ENCODE data around the gene MUC5AC.

The MUC5AC gene

DNA sequence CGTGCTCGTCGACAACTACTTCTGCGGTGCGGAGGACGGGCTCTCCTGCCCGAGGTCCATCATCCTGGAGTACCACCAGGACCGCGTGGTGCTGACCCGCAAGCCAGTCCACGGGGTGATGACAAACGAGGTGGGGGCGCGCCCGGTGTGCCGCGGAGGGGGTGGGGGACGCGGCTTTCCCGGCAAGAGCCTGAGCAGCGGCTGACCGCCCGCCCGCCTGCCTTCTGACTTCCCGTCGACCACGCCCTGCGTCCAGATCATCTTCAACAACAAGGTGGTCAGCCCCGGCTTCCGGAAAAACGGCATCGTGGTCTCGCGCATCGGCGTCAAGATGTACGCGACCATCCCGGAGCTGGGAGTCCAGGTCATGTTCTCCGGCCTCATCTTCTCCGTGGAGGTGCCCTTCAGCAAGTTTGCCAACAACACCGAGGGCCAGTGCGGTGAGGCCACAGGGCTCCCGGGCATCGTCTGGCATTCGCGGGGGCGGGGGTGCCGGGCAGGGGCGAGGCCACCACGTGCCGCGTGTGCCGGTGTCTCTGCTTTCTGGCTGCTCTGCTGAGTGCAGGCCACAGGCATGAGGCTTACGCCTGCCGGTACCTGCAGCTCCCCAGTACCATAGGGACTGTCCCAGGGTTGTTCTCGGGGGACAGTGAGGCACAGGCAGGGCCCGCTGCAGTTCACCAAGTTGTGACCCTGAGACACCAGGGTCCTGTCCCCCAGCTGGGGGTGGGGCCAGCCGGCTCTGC is 36.7 kb downstream of the MUC5AC start:
- no peak overlapping the region for H3K27ac ChIP-seq (ENCODE audit: insufficient read depth, low read depth, low read length, poor library complexity, severe bottlenecking)
- no peaks in the 10 kb centered on the region for H3K36me3 ChIP-seq (ENCODE audit: control insufficient read depth, insufficient read depth, low read length)
- no peaks in the 10 kb centered on the region for H3K4me1 ChIP-seq (ENCODE audit: control insufficient read depth, insufficient read depth, low read length)
- H3K9me3 ChIP-seq (ENCODE audit: control insufficient read depth, low read length), result no peaks in the 10 kb centered on the region
- 94 to 95% methylated on average over 59 of the region's 59 CpGs for WGBS, 2 experiments
- H3K4me3 ChIP-seq (ENCODE audit: insufficient read depth, low read depth, low read length), result no peak overlapping the region
- no peaks in the 10 kb centered on the region for H3K27me3 ChIP-seq (ENCODE audit: control insufficient read depth, insufficient read depth, low read length, poor library complexity, severe bottlenecking)

DNA sequence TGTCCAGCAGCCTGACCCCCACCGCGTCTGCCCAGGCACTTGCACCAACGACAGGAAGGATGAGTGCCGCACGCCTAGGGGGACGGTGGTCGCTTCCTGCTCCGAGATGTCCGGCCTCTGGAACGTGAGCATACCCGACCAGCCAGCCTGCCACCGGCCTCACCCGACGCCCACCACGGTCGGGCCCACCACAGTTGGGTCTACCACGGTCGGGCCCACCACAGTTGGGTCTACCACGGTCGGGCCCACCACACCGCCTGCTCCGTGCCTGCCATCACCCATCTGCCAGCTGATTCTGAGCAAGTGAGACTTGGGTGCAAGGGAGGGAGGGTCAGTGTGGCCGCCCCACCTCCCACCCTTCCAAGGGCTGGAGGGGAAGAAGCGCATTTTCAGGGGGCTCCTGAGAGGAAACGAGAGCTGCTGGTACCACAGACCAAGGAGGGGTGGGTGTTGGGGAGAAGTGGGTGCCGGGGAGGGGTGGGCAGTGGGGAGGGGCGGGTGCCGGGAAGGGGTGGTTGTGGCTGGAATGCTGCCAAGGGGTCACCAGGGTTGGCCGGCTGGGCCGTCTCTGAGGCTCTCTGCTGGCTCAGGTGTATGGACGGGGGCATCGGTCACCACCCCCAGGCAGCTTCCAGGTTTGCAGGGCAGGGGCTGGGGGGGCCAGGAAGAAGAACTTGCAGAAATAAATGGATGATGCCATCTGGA is 37.4 kb downstream of the MUC5AC start:
- Histone ChIP-seq H3K9me3 (ENCODE audit: control insufficient read depth, low read length) (no peaks in the 10 kb centered on the region), H3K27me3 (ENCODE audit: control insufficient read depth, insufficient read depth, low read length, poor library complexity, severe bottlenecking) (no peaks in the 10 kb centered on the region), H3K4me1 (ENCODE audit: control insufficient read depth, insufficient read depth, low read length) (no peaks in the 10 kb centered on the region), H3K4me3 (ENCODE audit: insufficient read depth, low read depth, low read length) (no peak overlapping the region), H3K36me3 (ENCODE audit: control insufficient read depth, insufficient read depth, low read length) (no peaks in the 10 kb centered on the region), H3K27ac (ENCODE audit: insufficient read depth, low read depth, low read length, poor library complexity, severe bottlenecking) (no peak overlapping the region)
- WGBS, 2 experiments, result 89 to 91% methylated on average over 32 of the region's 32 CpGs

GRCh38 chr11:1195682-1196515 is 38.1 kb downstream of the MUC5AC start:
- H3K27me3 ChIP-seq (ENCODE audit: control insufficient read depth, insufficient read depth, low read length, poor library complexity, severe bottlenecking), result no peaks in the 10 kb centered on the region
- H3K4me1 ChIP-seq (ENCODE audit: control insufficient read depth, insufficient read depth, low read length), result no peaks in the 10 kb centered on the region
- no peak overlapping the region for H3K4me3 ChIP-seq (ENCODE audit: insufficient read depth, low read depth, low read length)
- H3K27ac ChIP-seq (ENCODE audit: insufficient read depth, low read depth, low read length, poor library complexity, severe bottlenecking), result no peak overlapping the region
- H3K36me3 ChIP-seq (ENCODE audit: control insufficient read depth, insufficient read depth, low read length), result no peaks in the 10 kb centered on the region
- 94% methylated on average over 41 of the region's 41 CpGs for WGBS, 2 experiments
- H3K9me3 ChIP-seq (ENCODE audit: control insufficient read depth, low read length), result no peaks in the 10 kb centered on the region

DNA sequence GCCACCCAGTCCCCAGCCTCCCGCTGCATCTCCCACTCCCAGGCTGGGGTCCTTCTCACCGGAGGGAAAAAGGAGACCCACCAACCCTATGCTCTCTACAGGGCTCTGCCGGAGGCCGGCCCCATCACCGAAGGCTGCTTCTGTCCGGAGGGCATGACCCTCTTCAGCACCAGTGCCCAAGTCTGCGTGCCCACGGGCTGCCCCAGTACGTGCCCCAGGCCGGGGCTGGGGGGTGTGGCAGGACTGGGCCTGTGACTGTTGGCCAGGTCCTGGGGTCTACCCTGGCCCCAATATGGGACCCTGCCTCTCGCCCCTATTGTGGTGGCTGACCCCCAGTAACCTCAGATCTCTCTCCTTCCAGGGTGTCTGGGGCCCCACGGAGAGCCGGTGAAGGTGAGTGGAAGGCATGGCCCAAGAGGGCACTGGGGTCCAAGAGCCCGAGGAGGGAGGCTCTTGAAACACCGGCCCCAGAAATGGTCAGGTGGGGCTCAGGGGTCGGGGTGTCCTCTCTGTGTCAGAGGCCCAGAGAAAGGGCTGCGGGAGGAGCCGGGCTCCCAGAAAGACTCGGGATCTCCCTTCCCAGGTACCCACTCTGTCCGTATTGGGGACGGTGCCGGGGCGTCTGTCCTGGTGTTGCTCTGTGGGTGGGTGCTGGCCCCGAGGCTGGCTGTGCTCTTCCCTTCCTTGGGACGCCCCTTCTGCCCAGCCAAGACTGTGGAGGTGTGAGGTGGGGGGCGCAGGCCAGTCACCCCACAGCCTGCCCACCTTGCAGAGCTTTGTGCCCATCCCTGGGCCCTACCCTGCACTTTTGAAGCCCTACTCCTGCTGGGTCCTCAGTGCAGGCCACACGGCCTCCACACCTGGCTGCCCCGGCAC is 39.0 kb downstream of the MUC5AC start:
- WGBS, 2 experiments, result 89 to 91% methylated on average over 28 of the region's 28 CpGs
- Histone ChIP-seq H3K27ac (ENCODE audit: insufficient read depth, low read depth, low read length, poor library complexity, severe bottlenecking) (no peak overlapping the region), H3K9me3 (ENCODE audit: control insufficient read depth, low read length) (no peaks in the 10 kb centered on the region), H3K4me3 (ENCODE audit: insufficient read depth, low read depth, low read length) (no peak overlapping the region), H3K4me1 (ENCODE audit: control insufficient read depth, insufficient read depth, low read length) (no peaks in the 10 kb centered on the region), H3K27me3 (ENCODE audit: control insufficient read depth, insufficient read depth, low read length, poor library complexity, severe bottlenecking) (no peaks in the 10 kb centered on the region), H3K36me3 (ENCODE audit: control insufficient read depth, insufficient read depth, low read length) (no peaks in the 10 kb centered on the region)

DNA sequence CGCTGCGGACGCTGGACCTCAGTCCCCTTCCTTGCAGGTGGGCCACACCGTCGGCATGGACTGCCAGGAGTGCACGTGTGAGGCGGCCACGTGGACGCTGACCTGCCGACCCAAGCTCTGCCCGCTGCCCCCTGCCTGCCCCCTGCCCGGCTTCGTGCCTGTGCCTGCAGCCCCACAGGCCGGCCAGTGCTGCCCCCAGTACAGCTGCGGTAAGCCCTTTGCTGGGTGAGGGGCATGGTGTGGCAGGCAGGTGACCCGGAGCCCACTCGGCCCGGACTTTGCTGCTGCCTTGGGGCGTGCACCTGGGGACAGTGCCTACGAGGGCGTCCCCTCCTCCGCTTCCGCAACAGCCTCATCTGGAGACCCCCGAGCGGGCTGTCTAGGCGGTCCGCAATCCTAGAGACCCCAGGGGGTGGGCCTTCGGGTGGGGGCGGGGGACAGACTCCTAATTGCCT is 39.7 kb downstream of the MUC5AC start:
- H3K27me3 ChIP-seq (ENCODE audit: control insufficient read depth, insufficient read depth, low read length, poor library complexity, severe bottlenecking), result no peaks in the 10 kb centered on the region
- H3K9me3 ChIP-seq (ENCODE audit: control insufficient read depth, low read length), result no peaks in the 10 kb centered on the region
- no peaks in the 10 kb centered on the region for H3K4me1 ChIP-seq (ENCODE audit: control insufficient read depth, insufficient read depth, low read length)
- no peak overlapping the region for H3K27ac ChIP-seq (ENCODE audit: insufficient read depth, low read depth, low read length, poor library complexity, severe bottlenecking)
- WGBS, 2 experiments, result 92% methylated on average over 29 of the region's 29 CpGs
- H3K36me3 ChIP-seq (ENCODE audit: control insufficient read depth, insufficient read depth, low read length), result no peaks in the 10 kb centered on the region
- no peak overlapping the region for H3K4me3 ChIP-seq (ENCODE audit: insufficient read depth, low read depth, low read length)

DNA sequence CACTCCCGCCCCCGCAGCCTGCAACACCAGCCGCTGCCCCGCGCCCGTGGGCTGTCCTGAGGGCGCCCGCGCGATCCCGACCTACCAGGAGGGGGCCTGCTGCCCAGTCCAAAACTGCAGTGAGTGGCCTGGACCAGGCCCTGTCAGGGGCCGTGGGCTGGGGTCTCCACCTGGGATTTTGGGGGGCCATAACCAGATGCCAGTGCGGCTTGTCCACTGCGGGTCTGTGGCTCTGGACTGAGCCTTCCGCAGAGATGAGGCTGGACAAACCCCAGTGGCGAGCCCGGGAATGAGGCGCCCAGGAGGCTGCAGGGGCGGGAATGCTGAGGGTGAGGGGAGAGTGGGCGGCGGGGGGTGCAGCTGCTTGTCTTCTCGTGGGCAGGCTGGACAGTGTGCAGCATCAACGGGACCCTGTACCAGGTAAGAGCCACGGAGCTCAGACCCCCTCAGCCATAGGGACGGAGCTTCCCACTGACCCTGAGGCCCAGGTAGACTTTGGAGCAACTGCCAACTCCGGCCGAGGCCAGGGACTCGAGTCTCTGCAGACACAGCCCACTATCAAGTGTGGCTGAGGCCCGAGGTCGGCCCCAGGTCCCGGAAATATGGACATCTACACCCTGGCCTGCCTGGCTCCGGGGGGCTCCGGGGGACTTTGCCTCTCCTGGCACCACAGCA is 40.3 kb downstream of the MUC5AC start:
- Histone ChIP-seq H3K9me3 (ENCODE audit: control insufficient read depth, low read length) (no peaks in the 10 kb centered on the region), H3K4me3 (ENCODE audit: insufficient read depth, low read depth, low read length) (no peak overlapping the region), H3K27me3 (ENCODE audit: control insufficient read depth, insufficient read depth, low read length, poor library complexity, severe bottlenecking) (no peaks in the 10 kb centered on the region), H3K27ac (ENCODE audit: insufficient read depth, low read depth, low read length, poor library complexity, severe bottlenecking) (no peak overlapping the region), H3K4me1 (ENCODE audit: control insufficient read depth, insufficient read depth, low read length) (no peaks in the 10 kb centered on the region), H3K36me3 (ENCODE audit: control insufficient read depth, insufficient read depth, low read length) (no peaks in the 10 kb centered on the region)
- WGBS, 2 experiments, result 85 to 87% methylated on average over 33 of the region's 33 CpGs

- Histone ChIP-seq H3K4me1 (ENCODE audit: control insufficient read depth, insufficient read depth, low read length) (no peaks in the 10 kb centered on the region), H3K27me3 (ENCODE audit: control insufficient read depth, insufficient read depth, low read length, poor library complexity, severe bottlenecking) (no peaks in the 10 kb centered on the region), H3K27ac (ENCODE audit: insufficient read depth, low read depth, low read length, poor library complexity, severe bottlenecking) (no peak overlapping the region), H3K36me3 (ENCODE audit: control insufficient read depth, insufficient read depth, low read length) (no peaks in the 10 kb centered on the region), H3K4me3 (ENCODE audit: insufficient read depth, low read depth, low read length) (no peak overlapping the region), H3K9me3 (ENCODE audit: control insufficient read depth, low read length) (no peaks in the 10 kb centered on the region)
- 93% methylated on average over 26 of the region's 26 CpGs for WGBS, 2 experiments
Measured at GRCh38 chr11:1198561-1199240, 40.9 kb downstream of the MUC5AC start.

DNA sequence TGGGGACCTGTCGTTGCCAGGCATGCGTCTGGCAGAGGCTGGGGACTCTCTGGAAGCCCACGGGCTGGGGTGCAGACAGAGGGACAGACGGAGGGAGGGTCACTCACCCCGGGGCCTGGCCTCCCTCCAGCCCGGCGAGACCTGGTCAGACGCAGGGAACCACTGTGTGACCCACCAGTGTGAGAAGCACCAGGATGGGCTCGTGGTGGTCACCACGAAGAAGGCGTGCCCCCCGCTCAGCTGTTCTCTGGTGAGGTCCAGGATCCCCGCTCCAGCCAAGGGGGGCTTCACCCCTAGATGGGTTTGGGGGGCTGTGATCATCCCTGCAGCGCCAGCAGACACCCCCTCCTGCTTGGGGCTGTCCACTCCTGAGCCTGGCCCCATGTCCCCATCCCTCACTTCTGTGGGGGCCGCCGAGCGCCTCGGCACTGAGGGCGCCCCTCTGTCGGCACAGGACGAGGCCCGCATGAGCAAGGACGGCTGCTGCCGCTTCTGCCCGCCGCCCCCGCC is 41.5 kb downstream of the MUC5AC start:
- Histone ChIP-seq H3K4me1 (ENCODE audit: control insufficient read depth, insufficient read depth, low read length) (no peaks in the 10 kb centered on the region), H3K27ac (ENCODE audit: insufficient read depth, low read depth, low read length, poor library complexity, severe bottlenecking) (no peak overlapping the region), H3K36me3 (ENCODE audit: control insufficient read depth, insufficient read depth, low read length) (no peaks in the 10 kb centered on the region), H3K27me3 (ENCODE audit: control insufficient read depth, insufficient read depth, low read length, poor library complexity, severe bottlenecking) (no peaks in the 10 kb centered on the region), H3K9me3 (ENCODE audit: control insufficient read depth, low read length) (no peaks in the 10 kb centered on the region), H3K4me3 (ENCODE audit: insufficient read depth, low read depth, low read length) (no peak overlapping the region)
- 87 to 88% methylated on average over 27 of the region's 27 CpGs for WGBS, 2 experiments

All from ectodermal cell (in vitro differentiated cells).